SU-DHL-6 (cell line): Measurements from ENCODE around the gene SPANXN2.
A peak's percentile ranks its signal among the peaks of the same experiment; 100 is the strongest.

Experiments used
- H2AFZ ChIP-seq: fragments of 200-600 bp; sonication (generic); 2 replicates; pipeline ENCODE4 v1.6.1; 2014; ENCODE audit warnings: low read depth, mild to moderate bottlenecking, moderate library complexity, mixed read lengths, antibody characterized with exemption, low read length; ENCODE audit not compliant: severe bottlenecking
- H3F3A ChIP-seq: fragments of 200-600 bp; shearing (Covaris generic); 2 replicates; pipeline ENCODE4 v1.6.0; 2016; ENCODE audit warnings: antibody characterized with exemption, mild to moderate bottlenecking; ENCODE audit not compliant: insufficient read depth
- H3K27ac ChIP-seq: fragments of 200-600 bp; sonication (generic); 2 replicates; pipeline ENCODE4 v1.5.1; 2016; ENCODE audit warnings: low read depth, mild to moderate bottlenecking, low read length, moderate library complexity, mixed read lengths
- H3K27me3 ChIP-seq: fragments of 200-600 bp; sonication (generic), shearing (Covaris generic); 2 replicates; pipeline ENCODE4 v1.6.0; 2014; ENCODE audit warnings: mild to moderate bottlenecking, low read length
- H3K36me3 ChIP-seq: fragments of 200-600 bp; sonication (generic); 2 replicates; pipeline ENCODE4 v1.6.1; 2014; ENCODE audit warnings: mild to moderate bottlenecking, low read length, mixed read lengths
- H3K4me2 ChIP-seq: fragments of 300-600, 200-600 bp; shearing (Covaris generic), sonication (generic); 2 replicates; pipeline ENCODE4 v1.6.0; 2014; ENCODE audit warnings: low read length, low read depth, mild to moderate bottlenecking; ENCODE audit not compliant: poor library complexity, severe bottlenecking
- H3K4me3 ChIP-seq: fragments of 200-600 bp; sonication (generic); 2 replicates; pipeline ENCODE4 v1.5.1; 2014; ENCODE audit warnings: antibody characterized with exemption, low read length, mild to moderate bottlenecking, mixed read lengths; ENCODE audit not compliant: insufficient read depth, poor library complexity, severe bottlenecking
- H3K79me2 ChIP-seq: fragments of 200-600 bp; sonication (generic); 2 replicates; pipeline ENCODE4 v1.6.1; 2014; ENCODE audit warnings: mild to moderate bottlenecking, low read length, moderate library complexity; ENCODE audit not compliant: insufficient read depth
- H3K9ac ChIP-seq: fragments of 200-600 bp; sonication (generic); 2 replicates; pipeline ENCODE4 v1.7.0; 2014; ENCODE audit warnings: mild to moderate bottlenecking, low read length
- H3K9me2 ChIP-seq: fragments of 200-600 bp; sonication (generic); replicated peaks from 2 replicates; pipeline ENCODE4 v1.6.1; 2014; ENCODE audit warnings: low read length; ENCODE audit not compliant: insufficient read depth
- H3K9me3 ChIP-seq: fragments of 200-600 bp; sonication (generic); 2 replicates; pipeline ENCODE4 v1.6.1; 2014; ENCODE audit warnings: low read length, mixed read lengths; ENCODE audit not compliant: insufficient read depth
- H4K20me1 ChIP-seq: fragments of 200-600 bp; sonication (generic); 2 replicates; pipeline ENCODE4 v1.6.1; 2014; ENCODE audit warnings: low read depth, mild to moderate bottlenecking, antibody characterized with exemption, low read length, moderate library complexity, mixed read lengths
- CTCF ChIP-seq: fragments of 200-600 bp; sonication (generic); IDR thresholded peaks from one replicate; pipeline ENCODE4 v1.5.1; 2017; ENCODE audit warnings: antibody characterized with exemption, mild to moderate bottlenecking, low read length, moderate library complexity; ENCODE audit not compliant: insufficient read depth, poor library complexity, severe bottlenecking
- EZH2phosphoT487 ChIP-seq: fragments of 200-600 bp; sonication (generic), shearing (Covaris generic); conservative IDR thresholded peaks from 2 replicates; pipeline ENCODE4 v1.6.1; 2018; ENCODE audit warnings: mild to moderate bottlenecking, antibody characterized with exemption, low read length, moderate library complexity, mixed read lengths

SPANXN2 gene

DNA sequence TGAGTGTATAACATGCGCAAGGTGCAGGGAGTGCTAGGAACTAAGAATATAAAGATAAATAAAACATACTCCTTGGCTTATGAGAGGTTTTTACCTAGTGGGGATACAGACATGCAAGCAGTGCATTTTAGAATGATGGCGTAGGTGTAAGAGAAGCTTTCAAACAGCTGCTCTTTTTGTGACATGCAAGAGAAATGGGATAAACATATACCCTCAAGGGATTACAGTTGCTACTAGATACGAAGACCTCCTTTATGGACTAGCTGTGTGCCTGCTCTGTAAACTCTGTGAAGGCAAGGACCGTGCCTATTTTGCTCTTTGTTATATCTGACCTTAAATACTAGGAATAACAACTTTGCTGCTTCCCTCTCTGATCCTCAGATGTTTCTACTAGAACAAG lies 45.6 kb downstream of the SPANXN2 start:
- Histone ChIP-seq H3K4me2 (no peak overlapping the region), H3K4me3 (no peak overlapping the region), H3K79me2 (no peaks in the 10 kb centered on the region), H4K20me1 (no peaks in the 10 kb centered on the region), H3K9me2 (no peaks in the 10 kb centered on the region), H3K9me3 (no peaks in the 10 kb centered on the region), H3K27ac (no peak overlapping the region), H2AFZ (no peak overlapping the region), H3K9ac (no peak overlapping the region), H3K27me3 (no peaks in the 10 kb centered on the region), H3F3A (no peaks in the 10 kb centered on the region), H3K36me3 (no peaks in the 10 kb centered on the region)
- TF ChIP-seq EZH2phosphoT487 (no peak), CTCF (no peak)

GRCh38 chrX:143669395-143669794 lies 51.2 kb downstream of the SPANXN2 start:
- Histone ChIP-seq H2AFZ (no peak overlapping the region), H3K4me2 (no peak overlapping the region), H3K27ac (no peak overlapping the region), H3K4me3 (no peak overlapping the region), H3K27me3 (no peaks in the 10 kb centered on the region), H3K9me2 (no peaks in the 10 kb centered on the region), H3F3A (no peaks in the 10 kb centered on the region), H3K36me3 (no peaks in the 10 kb centered on the region), H3K9me3 (no peaks in the 10 kb centered on the region), H3K9ac (no peak overlapping the region), H3K79me2 (no peaks in the 10 kb centered on the region), H4K20me1 (no peaks in the 10 kb centered on the region)
- TF ChIP-seq EZH2phosphoT487 (no peak), CTCF (no peak)

DNA sequence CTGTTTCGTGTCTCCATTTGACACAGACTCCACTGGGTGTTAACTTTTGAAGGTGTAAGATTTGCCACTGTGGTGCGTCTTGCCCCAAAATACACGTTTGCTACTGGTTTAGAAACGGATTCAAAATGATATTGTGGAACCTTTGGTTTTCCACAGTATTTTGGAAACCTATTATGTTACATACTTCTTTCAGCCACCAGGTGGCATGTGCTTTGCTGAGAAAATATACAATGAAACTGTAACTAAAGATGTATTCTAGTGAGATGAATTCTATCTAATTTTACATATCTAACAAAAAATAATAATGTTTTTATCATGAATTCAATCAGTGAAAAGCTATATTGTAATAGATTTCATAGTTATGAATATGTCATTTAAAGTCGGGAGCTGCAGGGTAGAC lies 56.2 kb downstream of the SPANXN2 start:
- Histone ChIP-seq H4K20me1 (no peaks in the 10 kb centered on the region), H3K79me2 (no peaks in the 10 kb centered on the region), H3K27me3 (no peaks in the 10 kb centered on the region), H2AFZ (no peak overlapping the region), H3K9me3 (no peaks in the 10 kb centered on the region), H3K9ac (no peak overlapping the region), H3K4me2 (no peak overlapping the region), H3K27ac (no peak overlapping the region), H3K36me3 (no peaks in the 10 kb centered on the region), H3F3A (no peaks in the 10 kb centered on the region), H3K9me2 (no peaks in the 10 kb centered on the region), H3K4me3 (no peak overlapping the region)
- peak; percentile 19 for TF ChIP-seq CTCF
- no peak for TF ChIP-seq EZH2phosphoT487

GRCh38 chrX:143663755-143664154 lies 56.8 kb downstream of the SPANXN2 start:
- no peaks in the 10 kb centered on the region for H3K79me2 ChIP-seq
- H3K36me3 ChIP-seq = no peaks in the 10 kb centered on the region
- H3K27ac ChIP-seq = no peak overlapping the region
- no peak overlapping the region for H3K4me3 ChIP-seq
- no peak overlapping the region for H3K4me2 ChIP-seq
- H3K27me3 ChIP-seq = no peaks in the 10 kb centered on the region
- no peak overlapping the region for H3K9ac ChIP-seq
- no peak for TF ChIP-seq CTCF
- no peak for TF ChIP-seq EZH2phosphoT487
- no peaks in the 10 kb centered on the region for H3K9me2 ChIP-seq
- H2AFZ ChIP-seq = no peak overlapping the region
- no peaks in the 10 kb centered on the region for H3K9me3 ChIP-seq
- H3F3A ChIP-seq = no peaks in the 10 kb centered on the region
- H4K20me1 ChIP-seq = no peaks in the 10 kb centered on the region
